GM12872 (cell line): ENCODE results near the gene MRPL58.

ENCODE experiments used
- CTCF ChIP-seq: IDR thresholded peaks from 3 replicates; pipeline ENCODE4 v1.5.1; 2011; ENCODE audit warnings: low read depth, mild to moderate bottlenecking, low read length, moderate library complexity; ENCODE audit not compliant: insufficient read depth

The MRPL58 gene

GRCh38 chr17:75064040-75064439, 51.6 kb downstream of the MRPL58 start:
- TF ChIP-seq CTCF = no peak

- no peak for TF ChIP-seq CTCF
Observed at GRCh38 chr17:75064460-75064859, 52.0 kb downstream of the MRPL58 start.

GRCh38 chr17:75064867-75065561, 52.5 kb downstream of the MRPL58 start:
- no peak for TF ChIP-seq CTCF

GRCh38 chr17:75065562-75066151, 53.2 kb downstream of the MRPL58 start:
- TF ChIP-seq CTCF = no peak

GRCh38 chr17:75067856-75068255, 55.4 kb downstream of the MRPL58 start:
- TF ChIP-seq CTCF = no peak

- no peak for TF ChIP-seq CTCF
Observed at GRCh38 chr17:75068750-75069149, 56.3 kb downstream of the MRPL58 start.

GRCh38 chr17:75069783-75070182, 57.3 kb downstream of the MRPL58 start:
- TF ChIP-seq CTCF = peak; percentile 34; the same call in 1 of the 3 replicates
